Endothelial cell of umbilical vein (primary cell): ENCODE data around the gene RASGEF1C. TPM values are rescaled to one million over a fixed set of nuclear protein-coding genes. Genes with fewer than 3 reads are reported as not detected.

ENCODE experiments used
- BruUV-seq: library from RNA; stranded (reverse); fragments of 400-500 nt; replicated peaks from 2 replicates; lab custom pipeline; 2021; lab: Mats Ljungman, UMichigan
- CTCF ChIA-PET: fragments of 300-600, 350-600 bp; sonication (Branson Sonifier 250); formaldehyde crosslinking; loops from one replicate; lab custom pipeline; 2021; ENCODE audit warnings: antibody characterized with exemption, inconsistent platforms; lab: Charles Lee
- POLR2A ChIA-PET: fragments of 300-600, 350-600 bp; sonication (Branson Sonifier 250); formaldehyde crosslinking; loops from one replicate; lab custom pipeline; 2021; ENCODE audit warnings: antibody characterized with exemption, inconsistent platforms; lab: Charles Lee
- DNase-seq: peaks from one replicate; pipeline ENCODE4 v3.0.0-alpha.2; 2011; ENCODE audit warnings: low read depth, low spot score
- FAIRE-seq: peaks from 2 replicates; lab custom pipeline; 2011; peaks lifted over from hg19 to GRCh38; lab: Jason Lieb, UNC
- H2AFZ ChIP-seq: 2 replicates; pipeline ENCODE4 v1.6.0; 2012; ENCODE audit warnings: low read depth, low read length, control low read depth, inconsistent platforms
- H3K27ac ChIP-seq: 2 replicates; pipeline ENCODE4 v1.5.1; 2011; ENCODE audit warnings: low read depth, mild to moderate bottlenecking, control low read depth, low read length, moderate library complexity; ENCODE audit not compliant: insufficient read depth
- H3K27me3 ChIP-seq, 2 experiments: 2 replicates each; pipeline versions ENCODE4 v1.6.0 to v1.6.1; 2011; ENCODE audit warnings: low read length in 2 of 2, mixed read lengths in 1 of 2; ENCODE audit not compliant: control insufficient read depth in 2 of 2, insufficient read depth in 2 of 2
- H3K36me3 ChIP-seq, 2 experiments: 2 replicates in 1 of 2; 3 replicates in 1 of 2; pipeline ENCODE4 v1.5.1; 2011; ENCODE audit warnings: low read length in 2 of 2, mild to moderate bottlenecking in 1 of 2, moderate library complexity in 1 of 2; ENCODE audit not compliant: control insufficient read depth in 2 of 2, insufficient read depth in 2 of 2; ENCODE audit errors: extremely low read depth in 1 of 2
- H3K4me1 ChIP-seq: 3 replicates; pipeline ENCODE4 v1.5.1; 2011; ENCODE audit warnings: mild to moderate bottlenecking, low read length; ENCODE audit not compliant: control insufficient read depth, insufficient read depth; ENCODE audit errors: extremely low read depth
- H3K4me2 ChIP-seq: 2 replicates; pipeline ENCODE4 v1.6.1; 2011; ENCODE audit warnings: low read length, control low read depth, mixed read lengths; ENCODE audit not compliant: insufficient read depth
- H3K4me3 ChIP-seq, 3 experiments: fragments of 200-600 bp in 1 of 3; sonication (generic), shearing (Covaris generic) in 1 of 3; replicated peaks in 1 of 3; 2 replicates each; pipeline ENCODE4 v1.5.1; 2011 to 2016; ENCODE audit warnings: control low read depth in 3 of 3, low read length in 3 of 3, mild to moderate bottlenecking in 2 of 3, inconsistent platforms in 1 of 3, low read depth in 1 of 3, moderate library complexity in 1 of 3; ENCODE audit not compliant: insufficient read depth in 1 of 3
- H3K79me2 ChIP-seq: 2 replicates; pipeline ENCODE4 v1.6.0; 2012; ENCODE audit warnings: low read length, inconsistent platforms; ENCODE audit not compliant: control insufficient read depth, insufficient read depth
- H3K9ac ChIP-seq: replicated peaks from 2 replicates; pipeline ENCODE3; 2011; ENCODE audit warnings: low read length, control low read depth; ENCODE audit not compliant: insufficient read depth; ENCODE audit errors: extremely low read depth
- H3K9me1 ChIP-seq: replicated peaks from 3 replicates; pipeline ENCODE4 v1.6.0; 2011; ENCODE audit warnings: mild to moderate bottlenecking, low read length; ENCODE audit not compliant: control insufficient read depth, insufficient read depth; ENCODE audit errors: extremely low read depth
- H3K9me3 ChIP-seq: replicated peaks from 2 replicates; pipeline ENCODE4 v1.5.1; 2012; ENCODE audit warnings: low read length, inconsistent platforms; ENCODE audit not compliant: control insufficient read depth, insufficient read depth
- H4K20me1 ChIP-seq: replicated peaks from 2 replicates; pipeline ENCODE3; 2011; ENCODE audit warnings: mild to moderate bottlenecking, low read length; ENCODE audit not compliant: control insufficient read depth, insufficient read depth; ENCODE audit errors: extremely low read depth
- EZH2 ChIP-seq: IDR thresholded peaks from 2 replicates; pipeline ENCODE4 v1.6.1; 2012; ENCODE audit warnings: borderline replicate concordance, low read depth, mild to moderate bottlenecking, moderate library complexity, low read length, inconsistent platforms; ENCODE audit not compliant: severe bottlenecking
- FOS ChIP-seq: IDR thresholded peaks from 2 replicates; pipeline ENCODE4 v1.6.1; 2011; ENCODE audit warnings: mild to moderate bottlenecking, low read length, moderate library complexity, borderline replicate concordance; ENCODE audit not compliant: insufficient read depth
- GATA2 ChIP-seq: IDR thresholded peaks from 2 replicates; pipeline ENCODE4 v1.7.0; 2011; ENCODE audit warnings: low read depth, mild to moderate bottlenecking, moderate library complexity, mixed read lengths, low read length; ENCODE audit not compliant: insufficient read length, insufficient read depth
- JUN ChIP-seq: IDR thresholded peaks from 2 replicates; pipeline ENCODE4 v1.6.1; 2011; ENCODE audit warnings: borderline replicate concordance, low read depth; ENCODE audit not compliant: insufficient read length, insufficient read depth
- MYC ChIP-seq: IDR thresholded peaks from one replicate; pipeline ENCODE4 v1.6.1; 2011; ENCODE audit warnings: mild to moderate bottlenecking, low read depth, low read length
- POLR2A ChIP-seq: IDR thresholded peaks from 2 replicates; pipeline ENCODE4 v1.6.1; 2012; ENCODE audit warnings: low read depth, mild to moderate bottlenecking, control low read depth, low read length
- POLR2AphosphoS5 ChIP-seq: IDR thresholded peaks from 2 replicates; pipeline ENCODE4 v1.6.1; 2012; ENCODE audit warnings: low read depth, mild to moderate bottlenecking, control low read depth, low read length, moderate library complexity; ENCODE audit not compliant: insufficient read depth
- dilution Hi-C: fragments of 300-500 bp; cut with MboI; formaldehyde crosslinking; loops from one replicate; pipeline ENCODE4 v1.15.0; 2019; ENCODE audit warnings: low sequenced_read_pairs; ENCODE audit not compliant: extremely low pct_ligation_motif_present
- intact Hi-C: fragments of 100-400 bp; cut with micrococcal nuclease; formaldehyde crosslinking; loops from one replicate; pipeline ENCODE4 v1.10.0; 2022
- polyA plus RNA-seq, 4 experiments: library from polyadenylated mRNA; depleted of rRNA in 3 of 4; stranded (reverse) in 3 of 4; unstranded in 1 of 4; fragments of >200 nt; gene quantifications; 2 replicates each; pipeline versions ENCODE4 v1.2.1 to v1.2.3, GENCODE V29; 2011 to 2012; ENCODE audit warnings: missing spikeins in 1 of 4
- total RNA-seq: library from RNA; stranded (reverse); gene quantifications from 2 replicates; pipeline ENCODE4 v1.2.3, GENCODE V29; 2021
- TF ChIP-seq, protein P1 (sequence below): IDR thresholded peaks from 2 replicates; pipeline ENCODE4 v1.6.1; 2011; ENCODE audit not compliant: insufficient read depth, insufficient read length
- TF ChIP-seq, protein P2 (sequence below), 2 donors: IDR thresholded peaks; 1 replicate in 1 of 2; 2 replicates in 1 of 2; pipeline ENCODE4 v1.5.1; 2011; ENCODE audit warnings: low read length in 2 of 2, mild to moderate bottlenecking in 2 of 2, moderate library complexity in 2 of 2, control low read depth in 1 of 2, inconsistent platforms in 1 of 2, low read depth in 1 of 2; ENCODE audit not compliant: insufficient read depth in 1 of 2; ENCODE audit errors: extremely low read depth in 1 of 2

The RASGEF1C gene
- total and polyA plus RNA-seq, 2 donors (not counting 3 experiments of a cell fraction or from before 2014, with no cell fraction given): not detected

DNA sequence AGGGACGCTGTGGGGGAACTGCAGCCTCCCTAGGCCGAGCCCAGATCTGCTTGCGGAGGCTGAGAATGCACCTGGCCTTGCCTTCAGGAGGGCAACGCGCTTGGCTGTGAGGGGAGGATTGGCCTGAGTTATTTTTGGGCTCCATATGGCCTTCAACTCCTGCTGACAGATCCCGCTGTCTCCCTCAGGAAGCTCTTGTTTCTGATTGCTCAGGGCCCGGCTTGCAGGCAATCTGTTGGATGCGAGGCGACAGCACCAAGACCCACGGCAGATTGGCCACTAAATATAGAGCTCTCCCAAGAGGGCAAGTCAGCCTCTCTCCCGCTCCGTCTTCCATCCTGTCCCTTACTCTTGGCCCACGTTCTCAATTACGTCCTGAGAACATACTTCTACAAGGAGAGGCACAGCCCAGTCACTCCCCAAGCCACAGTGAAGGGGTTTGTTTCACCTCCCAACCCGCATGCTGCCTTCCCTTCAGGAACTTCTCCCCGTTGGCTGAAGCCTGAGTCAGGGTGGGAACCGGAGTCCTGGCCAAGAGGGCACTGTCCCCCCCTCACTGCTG is 53.6 kb downstream of the RASGEF1C start:
- Histone ChIP-seq H3K9me1 (no peaks in the 10 kb centered on the region), H3K36me3 (no peaks in the 10 kb centered on the region), H3K79me2 (no peaks in the 10 kb centered on the region), H2AFZ (no peak overlapping the region), H3K27me3 (no peaks in the 10 kb centered on the region), H3K27ac (no peak overlapping the region), H3K4me3 (no peak overlapping the region), H3K9me3 (no peaks in the 10 kb centered on the region), H3K4me2 (no peak overlapping the region), H3K9ac (no peak overlapping the region), H3K4me1 (no peaks in the 10 kb centered on the region), H4K20me1 (no peaks in the 10 kb centered on the region)
- ChIA-PET POLR2A (no interaction called here), CTCF (no interaction called here)
- TF ChIP-seq, protein P1, sequence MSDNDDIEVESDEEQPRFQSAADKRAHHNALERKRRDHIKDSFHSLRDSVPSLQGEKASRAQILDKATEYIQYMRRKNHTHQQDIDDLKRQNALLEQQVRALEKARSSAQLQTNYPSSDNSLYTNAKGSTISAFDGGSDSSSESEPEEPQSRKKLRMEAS: no peak
- no peak for TF ChIP-seq FOS
- TF ChIP-seq, protein P2, sequence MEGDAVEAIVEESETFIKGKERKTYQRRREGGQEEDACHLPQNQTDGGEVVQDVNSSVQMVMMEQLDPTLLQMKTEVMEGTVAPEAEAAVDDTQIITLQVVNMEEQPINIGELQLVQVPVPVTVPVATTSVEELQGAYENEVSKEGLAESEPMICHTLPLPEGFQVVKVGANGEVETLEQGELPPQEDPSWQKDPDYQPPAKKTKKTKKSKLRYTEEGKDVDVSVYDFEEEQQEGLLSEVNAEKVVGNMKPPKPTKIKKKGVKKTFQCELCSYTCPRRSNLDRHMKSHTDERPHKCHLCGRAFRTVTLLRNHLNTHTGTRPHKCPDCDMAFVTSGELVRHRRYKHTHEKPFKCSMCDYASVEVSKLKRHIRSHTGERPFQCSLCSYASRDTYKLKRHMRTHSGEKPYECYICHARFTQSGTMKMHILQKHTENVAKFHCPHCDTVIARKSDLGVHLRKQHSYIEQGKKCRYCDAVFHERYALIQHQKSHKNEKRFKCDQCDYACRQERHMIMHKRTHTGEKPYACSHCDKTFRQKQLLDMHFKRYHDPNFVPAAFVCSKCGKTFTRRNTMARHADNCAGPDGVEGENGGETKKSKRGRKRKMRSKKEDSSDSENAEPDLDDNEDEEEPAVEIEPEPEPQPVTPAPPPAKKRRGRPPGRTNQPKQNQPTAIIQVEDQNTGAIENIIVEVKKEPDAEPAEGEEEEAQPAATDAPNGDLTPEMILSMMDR (IDR thresholded peaks at IDR 0.05; ENCODE audit: extremely low read depth in 1 of 2, insufficient read depth in 1 of 2, low read depth in 1 of 2, low read length in 2 of 2): no peak
- TF ChIP-seq POLR2AphosphoS5: no peak
- TF ChIP-seq POLR2A: no peak
- TF ChIP-seq MYC: no peak
- no peak for TF ChIP-seq EZH2
- TF ChIP-seq JUN: no peak
- TF ChIP-seq GATA2: no peak
- DNase-seq (no peak), FAIRE-seq (no peak)
- dilution Hi-C loops: no loop called here
- intact Hi-C loops: no loop called here
- no TSS peak for BruUV-seq
